SJSA1 (cell line): ENCODE results near the gene IMMP2L. TPM values are rescaled to one million over a fixed set of nuclear protein-coding genes. Genes with fewer than 3 reads are reported as not detected.

Source experiments
- DNase-seq, 2 experiments: peaks; one replicate each; pipeline ENCODE4 v3.0.0-alpha.2; 2015 to 2020; ENCODE audit warnings: low spot score in 2 of 2, low read depth in 1 of 2
- H3K27ac ChIP-seq: fragments of 250-450 bp; sonication (Bioruptor Pico); 2 replicates; pipeline ENCODE4 v1.5.1; 2020; ENCODE audit warnings: mild to moderate bottlenecking, moderate library complexity
- H3K27me3 ChIP-seq: fragments of 250-450 bp; sonication (Bioruptor Pico); replicated peaks from 2 replicates; pipeline ENCODE4 v1.5.1; 2020; ENCODE audit warnings: mild to moderate bottlenecking, moderate library complexity
- H3K36me3 ChIP-seq: fragments of 250-450 bp; sonication (Bioruptor Pico); 2 replicates; pipeline ENCODE4 v1.5.1; 2020; ENCODE audit warnings: mild to moderate bottlenecking
- H3K4me1 ChIP-seq: fragments of 250-450 bp; sonication (Bioruptor Pico); replicated peaks from 2 replicates; pipeline ENCODE4 v1.6.1; 2021; ENCODE audit warnings: mild to moderate bottlenecking
- H3K4me3 ChIP-seq: fragments of 250-450 bp; sonication (Bioruptor Pico); 2 replicates; pipeline ENCODE4 v1.5.1; 2020; ENCODE audit warnings: mild to moderate bottlenecking
- H3K9me3 ChIP-seq: fragments of 250-450 bp; sonication (Bioruptor Pico); replicated peaks from 2 replicates; pipeline ENCODE4 v1.5.1; 2020; ENCODE audit warnings: mild to moderate bottlenecking
- total RNA-seq: library from RNA; depleted of rRNA; stranded (reverse); fragments of >200 nt; shearing (Covaris generic); gene quantifications from 2 replicates; pipeline ENCODE4 v1.2.3, GENCODE V29; 2014

IMMP2L gene
- total RNA-seq, 1 experiment from 2014 or later = 16.2 TPM

DNA sequence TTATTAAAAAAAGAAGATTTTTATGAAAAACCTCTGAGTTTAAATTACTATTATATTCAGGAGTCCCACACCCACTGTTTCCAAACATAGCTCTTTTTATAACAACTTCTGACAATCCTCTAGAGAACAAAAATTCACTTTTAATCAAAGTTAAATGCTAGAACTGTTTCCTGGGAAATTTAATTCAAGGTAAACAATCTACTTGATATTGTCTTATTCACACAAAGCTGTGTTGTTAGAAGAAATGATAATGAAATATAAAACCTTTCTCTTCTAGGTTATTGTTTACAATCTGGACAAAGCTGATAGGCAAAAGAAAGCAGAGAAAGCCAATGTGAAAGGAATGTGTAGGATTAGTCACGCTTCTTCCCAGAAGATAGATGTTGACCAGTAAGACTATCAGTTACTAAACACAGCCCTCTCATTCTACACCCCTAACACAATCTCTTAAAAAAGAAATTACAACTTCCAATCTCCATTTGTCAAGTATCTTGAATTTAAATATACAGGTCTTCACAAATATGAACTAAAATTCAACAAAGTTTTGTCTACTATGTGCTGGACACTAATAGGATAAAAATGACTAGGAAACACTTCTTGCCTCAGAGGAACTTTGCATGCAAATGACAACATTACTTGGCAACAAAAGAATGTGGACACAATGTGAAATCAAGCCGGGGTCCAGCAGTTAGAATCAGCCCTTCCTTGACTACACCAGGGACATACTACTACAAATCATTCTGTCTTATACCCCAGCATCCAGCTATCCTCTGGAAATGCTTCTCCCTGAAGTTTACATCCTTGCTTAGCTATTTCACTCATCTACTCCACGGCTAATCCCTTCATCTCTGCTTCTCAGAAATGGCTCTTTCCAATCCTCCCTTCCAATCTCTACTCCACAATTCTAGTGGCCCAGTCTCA, 123.7 kb downstream of the IMMP2L start:
- Histone ChIP-seq H3K9me3 (no peaks in the 10 kb centered on the region), H3K36me3 (no peaks in the 10 kb centered on the region), H3K4me3 (no peak overlapping the region), H3K27ac (peak overlapping the region; percentile 49), H3K27me3 (no peaks in the 10 kb centered on the region), H3K4me1 (peaks cover 13% of the 10 kb centered on the region)
- DNase-seq = peak in 1 of 2 experiments; percentile 79

DNA sequence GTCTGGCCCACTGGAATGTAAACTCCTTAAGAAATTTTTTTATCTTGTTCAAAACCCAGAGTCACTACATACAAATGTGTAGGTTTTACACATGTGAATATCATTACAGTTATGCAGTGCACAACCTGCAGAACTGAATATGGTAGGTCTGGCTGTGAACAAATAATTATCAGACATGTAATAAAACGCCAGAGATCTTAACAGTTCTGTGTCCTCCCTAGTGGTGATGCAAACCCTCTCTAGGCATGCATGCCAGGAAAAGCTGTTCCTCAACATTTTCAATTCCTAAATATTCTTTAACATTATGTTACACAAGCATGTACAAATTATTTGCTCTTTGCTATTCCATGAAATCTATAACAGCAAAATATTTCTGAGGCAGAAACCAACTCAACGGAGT, 124.6 kb downstream of the IMMP2L start:
- H3K4me1 ChIP-seq = peaks cover 13% of the 10 kb centered on the region
- H3K27ac ChIP-seq = peak overlapping the region; percentile 49; the same call in 1 of the 2 replicates
- no peak overlapping the region for H3K4me3 ChIP-seq
- H3K9me3 ChIP-seq = no peaks in the 10 kb centered on the region
- H3K27me3 ChIP-seq = no peaks in the 10 kb centered on the region
- H3K36me3 ChIP-seq = no peaks in the 10 kb centered on the region
- no peak for DNase-seq

DNA sequence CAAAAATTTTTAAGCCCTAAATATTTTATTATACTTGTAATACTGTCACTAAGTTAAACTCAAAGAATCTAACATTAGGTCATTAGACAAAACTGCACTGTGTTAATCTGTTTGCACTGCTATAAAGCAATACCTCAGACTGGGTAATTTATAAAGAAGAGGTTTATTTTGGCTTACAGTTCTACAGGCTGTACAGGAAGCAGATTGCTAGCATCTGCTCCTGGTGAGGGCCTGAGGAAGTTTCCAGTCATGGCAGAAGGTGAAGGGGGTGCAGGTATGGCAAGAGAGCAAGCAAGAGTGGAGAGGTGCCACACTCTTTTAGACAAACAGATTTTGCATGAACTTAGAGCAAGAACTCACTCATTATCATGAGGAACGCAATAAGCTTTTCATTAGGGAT, 125.7 kb downstream of the IMMP2L start:
- H3K4me1 ChIP-seq = peaks cover 13% of the 10 kb centered on the region
- no peak overlapping the region for H3K27ac ChIP-seq
- H3K36me3 ChIP-seq = no peaks in the 10 kb centered on the region
- no peaks in the 10 kb centered on the region for H3K9me3 ChIP-seq
- H3K27me3 ChIP-seq = no peaks in the 10 kb centered on the region
- no peak for DNase-seq
- no peak overlapping the region for H3K4me3 ChIP-seq

DNA sequence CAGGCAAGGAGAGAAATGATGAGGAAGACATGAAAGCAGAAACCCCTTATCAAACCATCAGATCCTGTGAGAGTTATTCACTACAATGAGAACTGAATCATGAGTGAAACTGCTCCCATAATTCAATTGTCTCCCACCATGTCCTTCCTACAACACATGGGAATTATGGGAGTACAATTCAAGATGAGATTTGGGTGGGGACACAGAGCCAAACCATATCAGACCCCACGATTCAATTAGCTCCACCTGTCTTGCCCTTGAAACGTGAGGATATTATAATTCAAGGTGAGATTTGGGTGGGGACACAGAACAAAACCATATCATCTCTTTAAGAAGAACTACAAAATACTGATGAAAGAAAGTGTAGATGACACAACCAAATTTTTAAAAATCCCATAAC, 128.9 kb downstream of the IMMP2L start:
- Histone ChIP-seq H3K27ac (no peak overlapping the region), H3K27me3 (no peaks in the 10 kb centered on the region), H3K9me3 (no peaks in the 10 kb centered on the region), H3K36me3 (no peaks in the 10 kb centered on the region), H3K4me1 (peaks cover 4% of the 10 kb centered on the region; the same call in 1 of the 2 replicates), H3K4me3 (no peak overlapping the region)
- DNase-seq = no peak

DNA sequence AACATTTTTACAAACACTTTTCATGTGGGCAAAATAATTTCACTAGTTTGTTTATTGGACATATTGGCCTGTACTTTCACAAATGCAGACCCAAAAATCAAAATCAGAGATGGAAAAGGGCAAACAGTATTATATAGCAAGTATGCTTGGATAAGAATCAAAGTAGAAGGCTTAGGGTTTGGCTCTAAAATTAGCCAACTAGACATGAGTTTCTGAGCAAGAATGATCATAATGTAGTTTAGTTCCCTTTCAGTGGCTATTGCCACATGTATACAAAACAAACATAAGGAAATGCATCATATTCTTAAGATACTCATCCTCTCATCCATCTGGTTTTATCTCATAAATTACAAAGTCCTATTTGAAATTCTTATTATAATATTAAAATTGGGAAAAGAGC, 132.5 kb downstream of the IMMP2L start:
- Histone ChIP-seq H3K4me1 (peaks cover 10% of the 10 kb centered on the region), H3K27me3 (no peaks in the 10 kb centered on the region), H3K36me3 (no peaks in the 10 kb centered on the region), H3K9me3 (no peaks in the 10 kb centered on the region), H3K27ac (no peak overlapping the region), H3K4me3 (no peak overlapping the region)
- no peak for DNase-seq

DNA sequence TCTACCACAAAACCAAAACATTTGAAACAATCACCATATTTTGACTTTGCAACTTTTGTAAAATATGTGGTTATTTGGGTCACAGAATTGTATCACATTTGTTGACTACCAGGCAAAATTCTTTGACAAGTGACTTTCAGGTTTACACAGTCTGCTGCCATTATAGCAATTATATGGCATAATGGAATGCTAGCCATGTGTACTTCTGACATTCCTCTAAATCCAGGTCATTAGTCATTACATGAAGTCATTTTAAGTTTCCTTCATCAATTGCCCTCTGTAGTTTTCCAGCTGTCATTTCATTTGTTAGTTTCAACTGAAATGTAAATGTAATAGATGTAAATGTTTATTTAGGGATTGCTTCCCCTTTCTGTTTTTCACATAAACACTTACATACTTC, 137.5 kb downstream of the IMMP2L start:
- DNase-seq = peak in 1 of 2 experiments; percentile 67
- no peaks in the 10 kb centered on the region for H3K9me3 ChIP-seq
- no peaks in the 10 kb centered on the region for H3K27me3 ChIP-seq
- no peak overlapping the region for H3K4me3 ChIP-seq
- H3K27ac ChIP-seq = peak overlapping the region; percentile 87
- no peaks in the 10 kb centered on the region for H3K36me3 ChIP-seq
- peaks cover 19% of the 10 kb centered on the region for H3K4me1 ChIP-seq

DNA sequence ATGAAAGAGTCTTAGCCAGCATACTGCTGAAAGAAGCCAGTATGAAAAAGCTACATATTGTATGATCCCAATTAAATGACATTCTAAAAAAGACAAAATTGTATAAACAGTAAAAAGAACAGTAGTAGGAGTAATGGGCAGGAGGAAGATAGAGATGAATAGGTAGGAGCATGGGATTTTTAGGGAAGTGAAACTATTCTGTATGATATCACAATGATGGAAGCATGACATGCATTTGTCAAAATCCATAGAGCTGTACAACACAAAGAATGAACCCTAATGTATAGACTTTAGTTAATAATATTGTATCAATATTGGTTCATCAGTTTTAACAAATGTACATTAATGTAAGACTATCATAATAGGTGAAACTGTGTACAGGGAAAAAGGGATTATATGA, 147.9 kb downstream of the IMMP2L start:
- H3K27me3 ChIP-seq = no peaks in the 10 kb centered on the region
- H3K9me3 ChIP-seq = no peaks in the 10 kb centered on the region
- no peaks in the 10 kb centered on the region for H3K36me3 ChIP-seq
- H3K4me3 ChIP-seq = no peak overlapping the region
- no peak for DNase-seq
- no peaks in the 10 kb centered on the region for H3K4me1 ChIP-seq
- no peak overlapping the region for H3K27ac ChIP-seq

DNA sequence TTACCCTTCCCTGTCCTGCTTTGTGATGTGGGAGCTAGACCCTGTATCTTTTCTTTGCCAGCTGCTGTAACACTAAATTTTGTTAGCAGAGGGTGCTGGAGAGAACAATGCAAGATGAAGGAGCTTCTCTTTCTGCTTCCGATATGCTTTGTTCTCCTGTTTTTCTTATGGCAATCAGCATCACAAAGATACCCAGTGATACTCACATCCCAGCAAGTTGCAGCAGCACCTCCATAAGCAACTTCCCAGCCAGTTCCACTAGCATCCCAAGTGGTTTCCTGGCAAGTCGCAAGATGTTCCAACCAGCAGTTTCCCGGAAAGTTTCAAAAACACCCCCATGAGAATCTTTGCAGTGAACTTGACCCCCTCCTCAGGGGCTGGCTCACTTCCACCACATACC, 148.6 kb downstream of the IMMP2L start:
- no peaks in the 10 kb centered on the region for H3K27me3 ChIP-seq
- no peaks in the 10 kb centered on the region for H3K9me3 ChIP-seq
- H3K27ac ChIP-seq = no peak overlapping the region
- no peaks in the 10 kb centered on the region for H3K36me3 ChIP-seq
- DNase-seq = no peak
- H3K4me3 ChIP-seq = no peak overlapping the region
- H3K4me1 ChIP-seq = no peaks in the 10 kb centered on the region

DNA sequence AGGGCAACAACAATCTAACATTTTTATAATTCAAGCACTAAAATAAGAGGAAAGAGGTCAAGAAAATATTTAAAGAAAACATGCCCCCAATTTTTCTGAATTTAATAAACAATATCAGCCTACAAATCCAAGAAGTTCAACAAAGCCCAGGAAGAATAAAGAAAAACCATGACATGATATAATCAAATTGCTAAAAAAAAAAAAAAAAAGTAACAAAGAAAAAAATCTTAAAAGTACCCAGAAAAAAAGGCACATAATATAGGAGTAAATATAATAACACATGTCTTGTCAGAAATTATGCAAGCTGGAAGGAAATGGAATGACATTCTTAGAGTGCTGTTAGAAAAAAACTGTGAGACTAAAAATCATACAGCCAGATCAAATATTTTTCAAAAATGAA, 151.4 kb downstream of the IMMP2L start:
- Histone ChIP-seq H3K9me3 (no peaks in the 10 kb centered on the region), H3K36me3 (no peaks in the 10 kb centered on the region), H3K27me3 (no peaks in the 10 kb centered on the region), H3K27ac (no peak overlapping the region), H3K4me1 (no peaks in the 10 kb centered on the region), H3K4me3 (no peak overlapping the region)
- no peak for DNase-seq

DNA sequence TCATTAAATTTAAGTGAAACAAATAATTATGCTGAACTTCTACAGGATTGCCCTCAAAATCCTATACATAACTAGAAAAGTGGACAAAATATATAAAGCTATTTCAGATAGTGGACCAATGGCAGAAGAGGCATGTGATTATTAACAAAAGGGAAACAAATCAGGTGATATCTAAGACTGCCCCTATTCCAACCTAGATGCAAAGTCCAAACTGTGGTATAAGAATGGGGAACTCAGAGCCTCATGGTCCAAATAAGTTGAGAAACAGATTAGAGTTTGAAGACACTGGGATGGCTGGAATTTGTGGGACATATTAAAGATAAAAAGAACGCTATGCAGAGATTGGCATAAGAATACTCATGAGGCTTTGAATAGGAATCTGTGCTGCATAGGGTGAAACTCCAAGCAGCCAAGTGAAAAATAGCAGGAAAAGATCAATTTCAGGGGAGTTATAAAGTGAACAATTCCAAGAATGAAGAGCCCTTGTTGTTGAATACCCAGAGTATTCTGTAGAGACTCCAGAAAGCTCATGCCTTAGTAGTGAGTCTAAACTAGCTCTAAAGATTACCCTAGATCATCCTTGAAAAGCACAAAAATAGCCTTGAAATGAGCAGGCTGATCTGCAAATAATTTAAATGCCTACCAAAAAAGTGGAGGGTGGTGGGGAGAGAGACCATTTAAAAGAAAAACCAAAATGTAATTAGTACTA, 152.4 kb downstream of the IMMP2L start:
- Histone ChIP-seq H3K4me1 (no peaks in the 10 kb centered on the region), H3K27ac (no peak overlapping the region), H3K27me3 (no peaks in the 10 kb centered on the region), H3K9me3 (no peaks in the 10 kb centered on the region), H3K4me3 (no peak overlapping the region), H3K36me3 (no peaks in the 10 kb centered on the region)
- DNase-seq = no peak

DNA sequence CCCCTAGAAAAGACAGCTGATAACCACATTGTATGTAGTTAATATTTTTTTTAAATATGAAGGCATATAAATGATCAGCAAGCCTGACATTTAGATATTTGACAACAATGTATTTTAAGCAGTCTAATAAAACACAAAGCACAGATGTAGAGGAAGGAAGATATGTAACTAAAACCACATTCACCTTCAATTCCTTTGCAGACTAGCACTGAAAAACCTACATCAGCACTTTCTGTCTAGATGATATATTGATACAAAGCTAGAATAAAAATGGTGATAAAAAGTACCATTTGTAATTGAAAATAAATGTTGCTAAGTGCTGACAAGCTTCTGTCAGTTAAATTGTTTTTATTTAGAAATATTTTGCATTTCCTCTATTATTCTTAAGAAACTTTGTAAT, 153.6 kb downstream of the IMMP2L start:
- Histone ChIP-seq H3K27me3 (no peaks in the 10 kb centered on the region), H3K36me3 (no peaks in the 10 kb centered on the region), H3K4me1 (no peaks in the 10 kb centered on the region), H3K27ac (no peak overlapping the region), H3K4me3 (no peak overlapping the region), H3K9me3 (no peaks in the 10 kb centered on the region)
- DNase-seq = no peak

DNA sequence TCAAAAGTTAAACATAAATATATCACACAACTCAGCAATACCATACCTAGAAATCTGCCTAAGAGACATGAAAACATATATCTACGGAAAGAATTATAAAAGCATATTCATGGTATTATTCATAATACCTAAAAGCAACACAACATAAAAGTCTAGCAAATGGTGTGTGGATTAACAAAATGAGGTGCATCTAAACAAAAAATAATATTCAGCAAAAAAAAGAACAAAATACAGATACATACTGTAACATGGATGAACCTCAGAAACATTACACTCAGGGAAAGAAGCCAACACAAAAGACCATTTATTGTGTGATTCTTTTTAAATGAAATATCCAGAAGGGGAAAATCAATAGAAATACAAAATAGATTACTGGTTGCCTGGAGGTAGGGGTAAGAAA, 155.0 kb downstream of the IMMP2L start:
- DNase-seq = no peak
- no peaks in the 10 kb centered on the region for H3K4me1 ChIP-seq
- H3K36me3 ChIP-seq = no peaks in the 10 kb centered on the region
- no peak overlapping the region for H3K4me3 ChIP-seq
- no peak overlapping the region for H3K27ac ChIP-seq
- no peaks in the 10 kb centered on the region for H3K9me3 ChIP-seq
- H3K27me3 ChIP-seq = no peaks in the 10 kb centered on the region

DNA sequence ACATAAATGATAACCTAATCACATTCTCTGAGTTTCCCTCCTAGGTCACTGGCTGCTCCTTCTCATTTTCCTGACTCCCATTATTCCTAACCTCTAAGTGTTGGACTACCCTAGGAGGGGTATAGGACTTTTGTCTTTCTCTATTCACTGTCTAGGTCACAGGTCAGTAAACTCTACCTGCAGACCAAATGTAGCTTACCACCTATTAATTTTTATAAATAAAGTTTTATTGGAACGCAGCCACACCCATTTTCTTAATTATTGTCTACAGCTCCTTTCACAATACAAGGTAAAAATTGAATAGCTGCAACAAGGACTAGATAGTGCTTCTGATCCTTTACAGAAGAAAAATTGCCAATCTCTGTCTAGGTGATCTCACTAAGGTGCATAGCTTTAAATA, 156.7 kb downstream of the IMMP2L start:
- no peaks in the 10 kb centered on the region for H3K9me3 ChIP-seq
- H3K27me3 ChIP-seq = no peaks in the 10 kb centered on the region
- no peak overlapping the region for H3K27ac ChIP-seq
- no peaks in the 10 kb centered on the region for H3K36me3 ChIP-seq
- no peaks in the 10 kb centered on the region for H3K4me1 ChIP-seq
- no peak overlapping the region for H3K4me3 ChIP-seq
- DNase-seq = no peak

DNA sequence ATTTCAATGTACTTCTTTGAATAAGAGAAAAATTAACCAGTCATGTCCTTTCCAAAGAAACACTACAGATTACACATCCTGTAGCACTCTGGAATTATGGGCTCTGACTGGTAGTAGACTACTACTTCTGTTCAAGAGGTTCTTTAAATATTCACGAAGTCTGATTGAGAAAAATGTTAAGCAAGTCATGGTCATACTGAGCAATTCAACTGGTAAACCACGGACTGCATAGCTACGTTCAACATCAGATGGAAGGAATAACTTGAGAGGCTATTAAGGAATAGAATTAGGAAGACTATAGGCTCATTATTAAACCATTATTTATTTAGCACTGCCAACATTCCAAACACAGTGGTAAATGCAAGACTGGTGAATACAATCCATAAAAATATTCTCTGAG, 160.8 kb downstream of the IMMP2L start:
- Histone ChIP-seq H3K4me1 (no peaks in the 10 kb centered on the region), H3K27me3 (no peaks in the 10 kb centered on the region), H3K36me3 (no peaks in the 10 kb centered on the region), H3K4me3 (no peak overlapping the region), H3K27ac (no peak overlapping the region), H3K9me3 (no peaks in the 10 kb centered on the region)
- DNase-seq = no peak
